ENCODE data around the gene RAB7B. TPM values are rescaled to one million over a fixed set of nuclear protein-coding genes. Genes with fewer than 3 reads are reported as not detected.

The RAB7B gene
- total RNA-seq, 1 experiment from 2014 or later, result 3.4 TPM

GRCh38 chr1:205945069-205945468, 58.1 kb downstream of the RAB7B start:
- in situ Hi-C loops (cut with HindIII; ENCODE audit: low pct_unique_long_range_greater_than_20kb, low sequenced_read_pairs), result no loop called here
- no peak for DNase-seq (ENCODE audit: low read depth, low spot score)

GRCh38 chr1:205944525-205944924, 58.7 kb downstream of the RAB7B start:
- no peak for DNase-seq (ENCODE audit: low read depth, low spot score)
- in situ Hi-C loops (cut with HindIII; ENCODE audit: low pct_unique_long_range_greater_than_20kb, low sequenced_read_pairs), result no loop called here

DNA sequence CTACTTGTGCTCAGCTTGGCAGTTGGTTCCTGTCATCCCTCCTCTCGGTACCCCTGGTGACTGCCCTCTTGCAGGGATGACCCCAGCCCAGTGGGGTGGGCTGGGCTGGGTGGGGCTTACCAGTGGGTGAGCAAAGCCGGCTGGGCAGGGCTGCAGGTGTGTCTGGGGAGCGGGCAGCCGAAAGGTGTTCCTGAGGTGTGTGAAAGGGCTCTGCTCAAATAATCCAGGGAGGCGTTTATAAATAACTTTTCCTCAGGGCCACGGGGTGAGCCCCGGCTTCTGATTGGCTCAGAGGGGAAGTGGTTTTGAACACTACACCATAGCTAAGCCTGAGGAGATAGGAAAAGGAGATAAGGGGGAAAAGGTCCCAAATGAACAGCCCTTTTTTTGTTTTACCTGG, 60.0 kb downstream of the RAB7B start, which contains the start of gene SLC26A9:
Gene SLC26A9, minus strand, starts transcription at position 212 of the 400 bp plus-strand sequence. CDS start 7,636 bp downstream, outside the sequence.
- no peak for DNase-seq (ENCODE audit: low read depth, low spot score)
- in situ Hi-C loops (cut with HindIII; ENCODE audit: low pct_unique_long_range_greater_than_20kb, low sequenced_read_pairs), result no loop called here

GRCh38 chr1:205942631-205943159, 60.5 kb downstream of the RAB7B start:
- no peak for DNase-seq (ENCODE audit: low read depth, low spot score)

GRCh38 chr1:205940710-205941109, 62.5 kb downstream of the RAB7B start:
- in situ Hi-C loops (cut with HindIII; ENCODE audit: low pct_unique_long_range_greater_than_20kb, low sequenced_read_pairs), result no loop called here
- no peak for DNase-seq (ENCODE audit: low read depth, low spot score)

More at GRCh38 chr1:205942631-205943159, 60.5 kb downstream of the RAB7B start:
- in situ Hi-C loops (cut with HindIII; ENCODE audit: low pct_unique_long_range_greater_than_20kb, low sequenced_read_pairs), result no loop called here

DNA sequence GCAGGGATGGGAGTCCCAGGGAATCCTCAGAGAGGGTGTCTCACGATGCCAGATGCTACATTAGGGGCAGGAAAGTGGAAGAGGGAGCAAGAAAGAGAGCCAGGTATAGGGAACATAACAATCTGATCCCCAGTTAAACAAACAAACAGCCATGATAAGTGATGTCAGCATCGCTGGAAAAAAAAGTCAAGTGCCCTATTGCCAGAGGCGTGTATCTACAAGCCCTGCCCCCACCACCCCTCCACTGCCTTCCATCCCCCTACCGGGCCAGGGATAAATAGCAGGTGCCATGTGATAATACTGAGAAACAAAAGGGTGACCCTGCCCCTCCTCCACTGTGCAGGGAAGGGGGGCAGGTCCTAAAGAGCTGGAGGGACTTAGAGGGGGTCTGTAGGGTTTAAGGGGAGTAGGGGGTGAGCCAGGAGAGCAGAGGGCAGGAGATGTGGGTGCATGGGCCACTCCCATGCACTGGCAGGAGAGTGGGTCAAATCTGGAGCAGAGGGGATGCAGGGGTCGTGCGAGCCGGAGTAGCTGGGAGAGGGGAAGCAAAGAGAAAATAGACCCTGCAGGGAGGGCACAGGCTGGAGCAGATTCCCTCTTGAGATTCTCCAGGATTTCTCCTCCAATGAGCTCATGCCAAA, 63.4 kb downstream of the RAB7B start:
- in situ Hi-C loops (cut with HindIII; ENCODE audit: low pct_unique_long_range_greater_than_20kb, low sequenced_read_pairs), result no loop called here
- peak; percentile 44 for DNase-seq (ENCODE audit: low read depth, low spot score)

DNA sequence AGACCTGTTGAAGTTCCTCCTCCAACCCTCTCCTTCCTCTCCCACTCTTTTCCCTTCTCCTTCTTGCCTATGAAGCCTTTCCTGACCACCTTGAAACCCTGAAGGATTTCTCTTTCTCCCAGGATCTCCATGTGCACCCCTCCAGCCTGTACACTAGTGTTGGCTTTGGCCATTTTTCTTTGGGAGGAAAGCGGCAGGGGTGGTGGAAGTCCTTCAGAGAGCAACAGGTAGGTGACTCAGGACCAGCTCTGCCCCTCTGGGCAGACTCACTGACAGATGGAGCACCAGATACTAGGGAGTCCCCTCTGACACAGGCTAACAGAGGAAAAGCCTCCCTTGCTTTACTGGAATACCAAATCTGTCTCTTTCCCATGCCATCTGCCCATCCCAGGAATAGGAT, 64.5 kb downstream of the RAB7B start:
- DNase-seq (ENCODE audit: low read depth, low spot score), result no peak
- in situ Hi-C loops (cut with HindIII; ENCODE audit: low pct_unique_long_range_greater_than_20kb, low sequenced_read_pairs), result no loop called here

DNA sequence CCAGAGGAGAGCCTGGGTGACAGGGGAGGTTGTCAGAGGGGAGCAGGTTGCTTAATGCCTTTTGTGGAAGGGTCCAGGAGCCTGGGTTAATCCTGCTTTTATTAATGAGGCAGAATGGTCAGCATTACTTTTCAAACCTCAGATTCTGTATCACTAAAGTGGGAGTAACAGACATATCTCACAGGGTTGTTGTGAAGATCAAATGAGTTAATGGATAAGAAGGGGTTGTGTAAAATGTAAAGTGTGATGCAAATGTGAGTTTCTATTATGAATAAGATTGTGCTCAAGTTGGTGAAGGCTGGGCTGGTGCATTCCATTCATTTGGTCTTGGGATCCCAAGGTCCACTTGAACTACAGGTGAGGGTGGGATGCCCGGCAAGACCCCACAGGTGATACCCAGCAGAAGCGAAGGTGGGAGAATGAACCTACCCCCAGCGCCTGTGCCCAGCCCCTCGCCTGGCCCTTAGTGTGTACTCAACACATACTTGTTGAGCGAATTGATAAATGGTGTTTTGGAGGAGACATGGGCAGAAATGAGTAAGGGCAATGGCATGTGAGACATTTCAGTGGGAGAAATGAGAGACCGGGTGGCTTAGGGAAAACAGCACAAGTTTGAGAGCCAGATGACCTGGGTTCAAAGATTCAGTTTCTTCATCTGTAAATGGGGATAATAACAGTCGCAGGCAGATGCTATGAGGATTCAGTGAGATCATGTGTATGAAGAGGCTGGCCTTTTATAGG, 66.2 kb downstream of the RAB7B start:
- DNase-seq (ENCODE audit: low read depth, low spot score), result no peak
- in situ Hi-C loops (cut with HindIII; ENCODE audit: low pct_unique_long_range_greater_than_20kb, low sequenced_read_pairs), result no loop called here

DNA sequence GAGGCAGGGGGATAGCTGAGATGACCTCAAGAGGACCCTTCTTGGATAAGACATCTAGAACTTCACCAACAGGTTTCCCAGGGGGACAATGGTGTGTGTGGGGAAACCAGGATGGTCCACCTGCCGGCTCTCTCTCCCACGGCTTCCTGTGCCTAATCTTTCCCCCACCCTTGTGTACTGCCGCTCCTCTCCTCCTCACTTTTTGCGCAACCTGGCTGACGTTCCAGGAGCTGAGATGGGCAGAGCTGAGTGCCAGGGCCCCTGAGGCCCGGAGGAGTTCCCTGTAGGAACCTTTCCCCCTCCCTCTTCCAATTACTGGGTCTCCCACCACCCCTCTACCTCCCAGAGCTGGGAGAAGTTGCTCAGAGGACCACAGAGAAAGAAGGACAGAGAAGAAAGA, 66.9 kb downstream of the RAB7B start:
- in situ Hi-C loops (cut with HindIII; ENCODE audit: low pct_unique_long_range_greater_than_20kb, low sequenced_read_pairs), result no loop called here

DNA sequence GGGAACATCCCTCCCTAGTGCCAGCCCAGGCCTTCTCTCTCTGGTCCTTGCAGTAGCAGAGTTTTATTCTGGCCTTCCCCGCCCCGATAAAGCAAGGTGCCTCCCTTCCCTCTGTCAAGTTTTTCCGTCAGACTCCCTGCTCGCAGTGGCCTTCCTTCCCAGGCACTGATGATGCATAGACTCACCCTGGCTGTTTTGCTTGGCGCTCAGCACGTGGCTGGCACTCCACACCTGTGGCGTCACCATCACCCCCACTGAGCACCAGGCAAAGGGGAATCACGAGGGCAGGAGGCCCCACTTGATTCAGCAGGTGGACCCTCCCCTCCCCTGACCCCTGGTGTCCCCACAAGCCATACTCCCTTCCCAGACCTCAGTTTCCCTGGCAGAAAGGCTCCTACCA, 67.3 kb downstream of the RAB7B start:
- no peak for DNase-seq (ENCODE audit: low read depth, low spot score)
- in situ Hi-C loops (cut with HindIII; ENCODE audit: low pct_unique_long_range_greater_than_20kb, low sequenced_read_pairs), result no loop called here

More for the DNA sequence above, 66.9 kb downstream of the RAB7B start:
- no peak for DNase-seq (ENCODE audit: low read depth, low spot score)

DNA sequence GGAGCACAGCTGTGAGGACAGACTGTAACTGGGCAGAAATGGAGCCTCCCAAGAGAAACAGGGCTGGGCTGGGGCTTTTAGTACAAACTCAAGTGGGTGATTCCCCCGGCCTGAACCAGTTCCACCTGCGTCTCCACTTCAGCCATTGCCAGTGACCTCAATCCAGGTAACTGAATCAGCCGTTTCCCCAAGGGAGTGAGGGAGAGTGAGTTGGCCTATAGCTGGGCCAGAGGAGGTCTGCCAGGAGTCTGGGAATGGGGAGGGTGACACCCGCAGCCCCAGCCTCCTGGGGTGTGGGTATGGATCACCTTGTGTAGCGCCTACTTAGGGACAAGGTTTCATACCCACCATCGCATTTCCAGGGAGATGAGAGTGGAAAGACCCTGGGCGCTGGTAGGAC, 68.4 kb downstream of the RAB7B start:
- no peak for DNase-seq (ENCODE audit: low read depth, low spot score)
- in situ Hi-C loops (cut with HindIII; ENCODE audit: low pct_unique_long_range_greater_than_20kb, low sequenced_read_pairs), result no loop called here

DNA sequence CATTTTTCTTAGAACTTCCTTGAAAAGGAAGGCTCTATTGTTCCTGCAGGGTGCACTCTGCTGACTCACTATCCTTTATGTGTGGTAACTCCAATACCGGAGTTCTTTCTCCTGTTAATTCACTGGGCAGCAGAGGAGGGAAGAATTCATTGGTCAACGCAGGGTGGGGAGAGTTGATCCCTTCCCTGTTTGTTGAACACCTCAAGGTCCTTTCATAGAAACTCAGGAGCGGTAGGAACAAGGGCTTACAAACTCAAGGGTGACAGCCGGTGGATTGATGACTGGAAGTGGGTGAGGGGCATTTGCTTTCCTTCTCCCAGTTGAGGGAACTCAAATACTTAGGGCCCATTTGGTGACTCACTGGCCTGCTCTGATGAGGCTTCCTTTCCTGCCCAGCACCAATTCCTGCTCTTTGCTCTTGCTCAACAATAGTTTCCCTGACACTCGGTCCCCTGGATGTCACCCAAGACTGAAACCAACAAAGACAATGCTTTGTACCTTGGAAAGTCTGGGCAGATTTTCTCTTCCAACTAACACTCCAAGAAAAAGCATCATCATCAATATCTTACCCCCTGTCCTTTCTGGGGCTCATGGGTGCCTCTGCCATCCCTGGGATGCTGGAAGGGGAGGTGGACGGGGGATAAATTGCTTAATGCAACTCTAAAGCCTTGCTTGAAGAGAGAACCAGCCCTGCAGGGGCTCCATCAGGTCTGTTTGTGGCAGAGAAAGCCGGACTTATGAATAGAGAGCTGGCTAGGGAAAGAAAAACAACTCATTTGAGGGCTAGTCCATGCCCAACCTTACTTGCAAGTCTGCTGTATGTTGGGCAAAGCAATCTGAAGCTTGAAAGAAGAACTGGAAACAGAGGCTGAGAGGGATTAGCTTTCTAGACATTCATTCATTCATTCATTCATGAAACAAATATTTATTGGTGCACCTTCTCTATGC, 69.2 kb downstream of the RAB7B start:
- DNase-seq (ENCODE audit: low read depth, low spot score), result no peak
- in situ Hi-C loops (cut with HindIII; ENCODE audit: low pct_unique_long_range_greater_than_20kb, low sequenced_read_pairs), result no loop called here

- no peak for DNase-seq (ENCODE audit: low read depth, low spot score)
- in situ Hi-C loops (cut with HindIII; ENCODE audit: low pct_unique_long_range_greater_than_20kb, low sequenced_read_pairs), result no loop called here
These were observed 70.4 kb downstream of the RAB7B start for GRCh38 chr1:205932776-205933175.

DNA sequence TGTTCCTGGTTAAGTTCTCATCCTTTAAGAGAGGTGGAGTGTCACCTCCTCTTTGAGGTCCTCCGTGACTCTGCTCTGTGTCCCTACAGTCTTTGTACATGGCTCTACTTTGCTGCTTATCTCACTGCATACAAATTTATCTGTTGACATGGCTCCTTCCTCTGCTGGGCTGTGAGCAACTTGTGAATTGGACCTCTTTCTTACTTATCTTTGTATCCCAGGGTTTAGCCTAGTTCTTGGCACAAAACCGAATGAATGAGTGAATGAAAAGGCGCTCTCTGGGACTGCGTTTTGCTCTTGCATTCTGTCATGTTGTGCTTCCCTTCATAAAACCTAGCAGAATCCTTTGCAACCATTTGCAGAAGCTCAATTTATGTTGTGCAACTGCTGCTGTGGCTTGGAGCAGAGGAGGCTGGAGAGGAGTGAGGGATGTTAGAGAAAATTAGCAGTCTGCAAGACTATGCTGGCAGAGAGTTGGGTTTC, 72.4 kb downstream of the RAB7B start:
- in situ Hi-C loops (cut with HindIII; ENCODE audit: low pct_unique_long_range_greater_than_20kb, low sequenced_read_pairs), result no loop called here

GRCh38 chr1:205930195-205930577, 73.0 kb downstream of the RAB7B start:
- in situ Hi-C loops (cut with HindIII; ENCODE audit: low pct_unique_long_range_greater_than_20kb, low sequenced_read_pairs), result no loop called here
- no peak for DNase-seq (ENCODE audit: low read depth, low spot score)

More for the DNA sequence above, 72.4 kb downstream of the RAB7B start:
- DNase-seq (ENCODE audit: low read depth, low spot score), result no peak

GRCh38 chr1:205929496-205930194, 73.5 kb downstream of the RAB7B start:
- no peak for DNase-seq (ENCODE audit: low read depth, low spot score)

DNA sequence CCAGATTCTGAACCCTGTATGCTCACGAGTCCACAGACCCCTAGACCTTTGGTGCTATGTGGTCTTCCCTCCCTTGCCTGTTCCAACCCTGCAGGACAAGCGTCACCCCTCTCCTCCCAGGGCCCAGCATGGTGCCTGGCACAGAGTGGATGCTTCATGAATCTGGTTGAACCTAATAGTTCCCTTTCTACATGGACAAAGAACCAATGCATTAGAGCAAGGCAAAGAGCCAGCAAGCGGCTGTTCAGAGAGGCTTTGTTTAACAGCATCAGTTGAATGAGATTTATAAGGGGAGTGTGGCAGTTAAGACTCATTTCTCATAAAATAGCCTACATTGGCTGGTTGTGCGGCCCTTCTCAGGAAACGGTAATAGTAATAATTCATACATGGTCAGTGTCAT, 74.9 kb downstream of the RAB7B start:
- in situ Hi-C loops (cut with HindIII; ENCODE audit: low pct_unique_long_range_greater_than_20kb, low sequenced_read_pairs), result no loop called here

More at GRCh38 chr1:205929496-205930194, 73.5 kb downstream of the RAB7B start:
- in situ Hi-C loops (cut with HindIII; ENCODE audit: low pct_unique_long_range_greater_than_20kb, low sequenced_read_pairs), result no loop called here

More for the DNA sequence above, 74.9 kb downstream of the RAB7B start:
- DNase-seq (ENCODE audit: low read depth, low spot score), result no peak

All from SK-MEL-5 (cell line).